Sciatic nerve (tissue), 2 donors: ENCODE data around the gene CTSO. TPM values are rescaled to one million over a fixed set of nuclear protein-coding genes. Genes with fewer than 3 reads are reported as not detected.

ENCODE experiments used
- ATAC-seq: fragments of 200-7000 bp; cut with Tn5 transposase; one replicate; pipeline ENCODE4 v1.9.1; 2020; ENCODE audit warnings: mild to moderate bottlenecking, moderate library complexity
- DNase-seq: peaks from one replicate; pipeline ENCODE4 v3.0.0-alpha.2; 2020; ENCODE audit warnings: low spot score
- intact Hi-C: fragments of 100-400 bp; cut with DNase I; formaldehyde crosslinking; loops from one replicate; pipeline ENCODE4 v1.14.2; 2022
- total RNA-seq: library from RNA; stranded (reverse); fragmentation: NEBNext Ultra II Directional; extraction: Animal tissue kit (Norgen Biotek cat#: 25700); gene quantifications from one replicate; pipeline ENCODE4 v1.2.1, GENCODE V29; 2021
- donor health status: DM: no; HTN: no; CAD: no.
- donor health status: DM: no; HTN: no; CAD: no.

CTSO gene
- total RNA-seq, 1 donor from 2014 or later = 25.9 TPM

GRCh38 chr4:155883895-155884294 lies 69.8 kb downstream of the CTSO start:
- intact Hi-C loops = no loop called here
- ATAC-seq = no peak

GRCh38 chr4:155881555-155881954 lies 72.1 kb downstream of the CTSO start:
- ATAC-seq = no peak
- DNase-seq = no peak
- intact Hi-C loops = no loop called here

More at GRCh38 chr4:155883895-155884294, 69.8 kb downstream of the CTSO start:
- DNase-seq = no peak

DNA sequence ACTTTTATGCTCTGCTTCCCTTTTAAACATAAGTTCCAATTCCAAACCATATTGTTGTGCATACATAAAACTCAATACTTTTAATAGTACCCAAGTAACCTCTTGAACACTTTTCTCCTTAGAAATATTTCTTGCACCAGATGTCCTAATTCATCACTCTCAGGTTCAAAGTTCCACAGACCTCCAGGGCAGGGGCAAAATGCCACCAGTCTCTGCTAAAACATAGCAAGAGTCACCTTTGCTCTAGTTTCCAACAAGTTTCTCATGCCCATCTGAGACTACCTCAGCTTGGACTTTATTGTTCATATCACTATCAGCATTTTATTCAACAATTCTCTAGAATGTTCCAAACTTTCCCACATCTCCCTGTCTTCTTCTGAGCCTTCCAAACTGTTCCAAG lies 73.9 kb downstream of the CTSO start:
- ATAC-seq (no peak), DNase-seq (no peak)
- intact Hi-C loops = no loop called here

DNA sequence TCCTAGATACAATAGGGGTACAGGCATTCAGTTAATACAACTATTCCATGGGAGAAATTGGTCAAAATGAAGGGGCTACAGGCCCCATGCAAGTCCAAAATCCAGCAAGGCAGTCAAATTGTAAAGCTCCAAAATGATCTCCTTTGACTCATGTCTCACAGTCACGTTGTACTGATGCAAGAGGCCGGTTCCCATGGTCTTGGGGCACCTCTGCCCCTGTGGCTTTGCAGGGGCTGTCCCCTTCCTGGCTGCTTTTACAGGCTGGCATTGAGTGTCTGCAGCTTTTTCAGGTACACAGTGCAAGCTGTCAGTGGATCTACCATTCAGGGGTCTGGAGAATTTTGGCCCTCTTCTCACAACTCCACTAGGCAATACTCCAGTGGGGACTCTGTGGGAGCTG lies 75.1 kb downstream of the CTSO start:
- ATAC-seq (no peak), DNase-seq (no peak)
- intact Hi-C loops = no loop called here

DNA sequence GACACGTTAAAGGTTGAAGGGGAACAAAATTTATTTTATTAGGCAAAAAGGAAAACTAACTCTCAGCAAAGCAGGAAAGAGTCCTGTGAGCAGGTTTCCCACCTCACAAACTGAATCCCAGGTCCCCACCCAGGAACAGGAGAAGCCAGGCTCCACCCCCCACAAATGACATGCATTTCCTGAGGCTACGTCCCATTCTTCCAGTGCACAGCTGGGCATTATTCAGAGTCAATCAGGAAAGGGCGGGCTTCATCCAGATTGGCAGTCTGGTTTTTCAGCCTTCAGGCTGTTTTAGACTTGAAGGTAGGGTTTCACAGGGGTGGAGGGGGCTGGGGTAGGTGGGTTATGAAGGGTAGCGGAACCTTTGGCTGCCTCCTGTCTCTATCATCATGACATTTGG lies 75.7 kb downstream of the CTSO start:
- DNase-seq (no peak), ATAC-seq (no peak)
- intact Hi-C loops = no loop called here

DNA sequence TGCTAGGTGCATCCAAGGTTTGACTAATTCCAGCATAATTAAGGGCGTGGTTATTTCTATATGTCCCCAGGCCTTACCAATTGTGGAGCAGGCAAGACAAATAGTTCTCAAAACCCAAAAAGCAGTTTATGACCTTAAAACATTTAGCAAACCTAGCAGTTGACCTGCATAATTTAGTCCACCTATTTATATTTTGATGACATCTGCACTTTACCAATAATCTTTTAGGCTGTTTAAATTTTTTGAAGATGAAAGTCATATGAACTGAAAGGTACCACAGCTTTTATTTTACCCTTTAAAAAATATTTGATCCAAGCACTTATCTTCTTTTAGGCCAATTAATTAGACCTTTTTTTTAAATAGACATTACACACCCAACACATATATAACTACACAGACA lies 77.8 kb downstream of the CTSO start:
- no peak for DNase-seq
- intact Hi-C loops = no loop called here
- no peak for ATAC-seq

Other genes starting within 250 kb of the CTSO start
- 15.5 TPM for gene GUCY1B1, start 194.8 kb downstream of the CTSO start, total RNA-seq
- not detected for gene ASIC5, start 87.6 kb downstream of the CTSO start, total RNA-seq
- not detected for gene TDO2, start 50.2 kb downstream of the CTSO start, total RNA-seq